ENCODE results near the gene SLC13A5. TPM values are rescaled to one million over a fixed set of nuclear protein-coding genes. Genes with fewer than 3 reads are reported as not detected.

The SLC13A5 gene
- total RNA-seq, 1 donor from 2014 or later, result not detected

- intact Hi-C loops (cut with DNase I), result no loop called here
- H3K36me3 ChIP-seq, result peaks cover 7% of the 10 kb centered on the region
- ATAC-seq (no peak), DNase-seq (no peak)
- no peaks in the 10 kb centered on the region for H3K9me3 ChIP-seq
- H3K27me3 ChIP-seq, result no peaks in the 10 kb centered on the region
- peaks cover 48% of the 10 kb centered on the region for H3K4me1 ChIP-seq
- H3K4me3 ChIP-seq, result peak overlapping the region; percentile 70
- no peak for TF ChIP-seq CTCF (IDR thresholded peaks at IDR 0.05)
- peak overlapping the region; percentile 95 for H3K27ac ChIP-seq
These were observed 42.1 kb upstream of the SLC13A5 start for GRCh38 chr17:6755281-6755680.

GRCh38 chr17:6753546-6753945 is 40.4 kb upstream of the SLC13A5 start:
- peak overlapping the region; percentile 83 for H3K27ac ChIP-seq

GRCh38 chr17:6753006-6753445 is 39.9 kb upstream of the SLC13A5 start:
- intact Hi-C loops (cut with DNase I), result no loop called here
- H3K27me3 ChIP-seq, result no peaks in the 10 kb centered on the region
- H3K4me1 ChIP-seq, result peaks cover 46% of the 10 kb centered on the region
- no peaks in the 10 kb centered on the region for H3K36me3 ChIP-seq
- TF ChIP-seq CTCF (IDR thresholded peaks at IDR 0.05), result no peak
- H3K4me3 ChIP-seq, result no peak overlapping the region
- no peaks in the 10 kb centered on the region for H3K9me3 ChIP-seq
- H3K27ac ChIP-seq, result peak overlapping the region; percentile 83
- ATAC-seq, result peak; percentile 49
- DNase-seq, result no peak

More at GRCh38 chr17:6753546-6753945, 40.4 kb upstream of the SLC13A5 start:
- intact Hi-C loops (cut with DNase I), result no loop called here
- DNase-seq (no peak), ATAC-seq (no peak)
- H3K9me3 ChIP-seq, result no peaks in the 10 kb centered on the region
- no peaks in the 10 kb centered on the region for H3K36me3 ChIP-seq
- H3K27me3 ChIP-seq, result no peaks in the 10 kb centered on the region
- peaks cover 48% of the 10 kb centered on the region for H3K4me1 ChIP-seq
- H3K4me3 ChIP-seq, result no peak overlapping the region
- TF ChIP-seq CTCF (IDR thresholded peaks at IDR 0.05), result no peak

- H3K4me1 ChIP-seq, result peaks cover 39% of the 10 kb centered on the region
- peak; percentile 79 for ATAC-seq
- TF ChIP-seq CTCF (IDR thresholded peaks at IDR 0.05), result no peak
- DNase-seq, result no peak
- intact Hi-C loops (cut with DNase I), result no loop called here
- no peaks in the 10 kb centered on the region for H3K36me3 ChIP-seq
- H3K27ac ChIP-seq, result peak overlapping the region; percentile 83
- no peaks in the 10 kb centered on the region for H3K27me3 ChIP-seq
- H3K4me3 ChIP-seq, result no peak overlapping the region
- H3K9me3 ChIP-seq, result no peaks in the 10 kb centered on the region
These were observed 39.1 kb upstream of the SLC13A5 start for GRCh38 chr17:6752068-6752909.

- Histone ChIP-seq H3K27ac (no peak overlapping the region), H3K27me3 (no peaks in the 10 kb centered on the region), H3K36me3 (no peaks in the 10 kb centered on the region), H3K4me1 (peaks cover 26% of the 10 kb centered on the region), H3K9me3 (no peaks in the 10 kb centered on the region), H3K4me3 (no peak overlapping the region)
- intact Hi-C loops (cut with DNase I), result no loop called here
- ATAC-seq (no peak), DNase-seq (no peak)
- TF ChIP-seq CTCF (IDR thresholded peaks at IDR 0.05), result no peak
These were observed 36.4 kb upstream of the SLC13A5 start for GRCh38 chr17:6749519-6749918.

Data from upper lobe of right lung (tissue), 1 donor.